OCI-LY1 (cell line): ENCODE results near the gene RPA1.

Source experiments
- H2AFZ ChIP-seq: fragments of 200-600 bp; sonication (generic), shearing (Covaris generic); 2 replicates; pipeline ENCODE4 v1.6.0; 2014; ENCODE audit warnings: antibody characterized with exemption, mild to moderate bottlenecking, low read length
- H3F3A ChIP-seq: fragments of 200-600 bp; sonication (generic), shearing (Covaris generic); 2 replicates; pipeline ENCODE4 v1.6.0; 2014; ENCODE audit warnings: mild to moderate bottlenecking, antibody characterized with exemption, low read length, moderate library complexity; ENCODE audit not compliant: insufficient read depth
- H3K27ac ChIP-seq: fragments of 200-600 bp; sonication (generic); 2 replicates; pipeline ENCODE4 v1.5.1; 2014; ENCODE audit warnings: low read length, mixed run types, mild to moderate bottlenecking, low read depth; ENCODE audit not compliant: poor library complexity, severe bottlenecking
- H3K27me3 ChIP-seq: fragments of 200-600 bp; sonication (generic); 2 replicates; pipeline ENCODE4 v1.6.0; 2014; ENCODE audit warnings: antibody characterized with exemption, mild to moderate bottlenecking, low read length, moderate library complexity; ENCODE audit not compliant: insufficient read depth
- H3K36me3 ChIP-seq: fragments of 200-600 bp; sonication (generic); 2 replicates; pipeline ENCODE4 v1.6.1; 2014; ENCODE audit warnings: mild to moderate bottlenecking, antibody characterized with exemption, low read length, moderate library complexity, mixed read lengths; ENCODE audit not compliant: insufficient read depth
- H3K4me1 ChIP-seq: fragments of 200-600 bp; sonication (generic); 2 replicates; pipeline ENCODE4 v1.5.1; 2014; ENCODE audit warnings: mild to moderate bottlenecking, low read length, moderate library complexity; ENCODE audit not compliant: insufficient read depth, severe bottlenecking
- H3K4me2 ChIP-seq: fragments of 200-600 bp; sonication (generic), shearing (Covaris generic); 2 replicates; pipeline ENCODE4 v1.6.1; 2014; ENCODE audit warnings: low read length
- H3K4me3 ChIP-seq: fragments of 200-600 bp; sonication (generic); 2 replicates; pipeline ENCODE4 v1.5.1; 2014; ENCODE audit warnings: low read length, low read depth, mild to moderate bottlenecking, mixed read lengths; ENCODE audit not compliant: poor library complexity, severe bottlenecking
- H3K79me2 ChIP-seq: fragments of 200-600 bp; shearing (Covaris generic); 2 replicates; pipeline ENCODE4 v1.6.1; 2016; ENCODE audit warnings: mixed run types, low read length, mixed read lengths; ENCODE audit not compliant: insufficient read depth
- H3K9ac ChIP-seq: fragments of 200-600 bp; sonication (generic), shearing (Covaris generic); 2 replicates; pipeline ENCODE4 v1.6.1; 2014; ENCODE audit warnings: mild to moderate bottlenecking, low read length, mixed read lengths
- H3K9me2 ChIP-seq: fragments of 200-600 bp; sonication (generic), shearing (Covaris generic); 2 replicates; pipeline ENCODE4 v1.6.1; 2014; ENCODE audit warnings: low read depth, mild to moderate bottlenecking, low read length, mixed read lengths
- H3K9me3 ChIP-seq: fragments of 200-600 bp; shearing (Covaris generic); 2 replicates; pipeline ENCODE4 v1.6.1; 2014; ENCODE audit warnings: low read length, mixed read lengths
- H4K20me1 ChIP-seq: fragments of 200-600 bp; sonication (generic), shearing (Covaris generic); 2 replicates; pipeline ENCODE4 v1.6.0; 2016; ENCODE audit warnings: mild to moderate bottlenecking, low read length; ENCODE audit not compliant: insufficient read depth
- CTCF ChIP-seq: fragments of 200-600 bp; sonication (generic), shearing (Covaris generic); IDR thresholded peaks from 2 replicates; pipeline ENCODE4 v1.5.1; 2017; ENCODE audit warnings: mild to moderate bottlenecking, antibody characterized with exemption, low read length, moderate library complexity, mixed read lengths
- EZH2 ChIP-seq: fragments of 200-600 bp; sonication (generic), shearing (Covaris generic); IDR thresholded peaks from 2 replicates; pipeline ENCODE4 v1.8.0; 2017; ENCODE audit warnings: borderline replicate concordance, mixed run types, mild to moderate bottlenecking, antibody characterized with exemption, low read length, moderate library complexity, mixed read lengths

Gene RPA1

GRCh38 chr17:1947229-1947742 is 117.5 kb downstream of the RPA1 start:
- H3K27me3 ChIP-seq: no peaks in the 10 kb centered on the region
- no peak for TF ChIP-seq EZH2
- no peak for TF ChIP-seq CTCF
- H3K9me2 ChIP-seq: no peaks in the 10 kb centered on the region
- no peaks in the 10 kb centered on the region for H4K20me1 ChIP-seq
- no peak overlapping the region for H3K4me2 ChIP-seq
- no peak overlapping the region for H3K27ac ChIP-seq
- H3K4me1 ChIP-seq: no peaks in the 10 kb centered on the region
- no peaks in the 10 kb centered on the region for H3K9me3 ChIP-seq
- no peak overlapping the region for H3K9ac ChIP-seq
- no peaks in the 10 kb centered on the region for H3K36me3 ChIP-seq
- H3K79me2 ChIP-seq: no peaks in the 10 kb centered on the region
- H2AFZ ChIP-seq: no peak overlapping the region
- no peak overlapping the region for H3K4me3 ChIP-seq
- H3F3A ChIP-seq: no peaks in the 10 kb centered on the region

- Histone ChIP-seq H3K9me3 (no peaks in the 10 kb centered on the region), H3K27ac (no peak overlapping the region), H3K9ac (no peak overlapping the region), H2AFZ (no peak overlapping the region), H3K9me2 (no peaks in the 10 kb centered on the region), H3K27me3 (no peaks in the 10 kb centered on the region), H3K79me2 (no peaks in the 10 kb centered on the region), H3K4me2 (no peak overlapping the region), H4K20me1 (no peaks in the 10 kb centered on the region), H3K4me1 (no peaks in the 10 kb centered on the region), H3F3A (no peaks in the 10 kb centered on the region), H3K4me3 (no peak overlapping the region), H3K36me3 (no peaks in the 10 kb centered on the region)
- no peak for TF ChIP-seq CTCF
These were observed 118.1 kb downstream of the RPA1 start for GRCh38 chr17:1947743-1948516.

GRCh38 chr17:1948517-1948825 is 118.7 kb downstream of the RPA1 start:
- Histone ChIP-seq H3K27ac (no peak overlapping the region), H2AFZ (no peak overlapping the region), H3K9me2 (no peaks in the 10 kb centered on the region), H3K36me3 (no peaks in the 10 kb centered on the region), H3K4me3 (no peak overlapping the region), H3K79me2 (no peaks in the 10 kb centered on the region), H3K9me3 (no peaks in the 10 kb centered on the region), H3K27me3 (no peaks in the 10 kb centered on the region), H4K20me1 (no peaks in the 10 kb centered on the region), H3F3A (no peaks in the 10 kb centered on the region), H3K9ac (no peak overlapping the region), H3K4me1 (no peaks in the 10 kb centered on the region), H3K4me2 (no peak overlapping the region)
- no peak for TF ChIP-seq EZH2
